ENCODE measurements around the gene MYL6B. TPM values are rescaled to one million over a fixed set of nuclear protein-coding genes. Genes with fewer than 3 reads are reported as not detected.
A peak's percentile ranks its signal among the peaks of the same experiment; 100 is the strongest.

Gene MYL6B
- total and polyA plus RNA-seq, 8 donors, result 32.6 to 193 (median 161) TPM

GRCh38 chr12:56178347-56178746 lies 26.0 kb downstream of the MYL6B start:
- H3K36me3 ChIP-seq, result peaks cover 4 to 100% of the 10 kb centered on the region in 2 donors
- no peaks in the 10 kb centered on the region for H3K4me1 ChIP-seq
- no peak overlapping the region for H3K27ac ChIP-seq
- no peak for TF ChIP-seq CTCF (IDR thresholded peaks at IDR 0.05)
- no peak for ATAC-seq
- intact Hi-C loops (cut with DNase I), result no loop called here
- H3K4me3 ChIP-seq, result no peak overlapping the region
- DNase-seq, result no peak
- H3K27me3 ChIP-seq, result no peaks in the 10 kb centered on the region
- no peaks in the 10 kb centered on the region for H3K9me3 ChIP-seq

- DNase-seq (no peak), ATAC-seq (no peak)
- TF ChIP-seq CTCF (IDR thresholded peaks at IDR 0.05), result no peak
- Histone ChIP-seq H3K4me3 (peak overlapping the region in 1 of 2 donors; percentile 83), H3K27ac (peak overlapping the region in 1 of 2 donors; percentile 11), H3K4me1 (peaks cover 10 to 29% of the 10 kb centered on the region in 2 donors), H3K36me3 (peaks cover 0 to 49% of the 10 kb centered on the region in 2 donors), H3K9me3 (no peaks in the 10 kb centered on the region), H3K27me3 (no peaks in the 10 kb centered on the region)
- intact Hi-C loops (cut with DNase I), result loop anchor here in 1 of 2 donors (5.0 kb wide), 1 partner anchor 65 kb away; no protein-coding TSS in a partner anchor
Measured at GRCh38 chr12:56186957-56187356, 34.6 kb downstream of the MYL6B start.

- Histone ChIP-seq H3K36me3 (peaks cover 0 to 36% of the 10 kb centered on the region in 2 donors), H3K4me1 (peaks cover 10 to 29% of the 10 kb centered on the region in 2 donors), H3K27ac (peak overlapping the region; percentile 80 to 88), H3K9me3 (no peaks in the 10 kb centered on the region), H3K27me3 (no peaks in the 10 kb centered on the region), H3K4me3 (peak overlapping the region; percentile 79 to 83)
- no peak for ATAC-seq
- DNase-seq, result no peak
- intact Hi-C loops (cut with DNase I), result loop anchor here in 1 of 2 donors (5.0 kb wide), 1 partner anchor 66 kb away; no protein-coding TSS in a partner anchor
- TF ChIP-seq CTCF (IDR thresholded peaks at IDR 0.05), result no peak
Measured at GRCh38 chr12:56188131-56188777, 35.9 kb downstream of the MYL6B start.

GRCh38 chr12:56188778-56189098 lies 36.4 kb downstream of the MYL6B start:
- Histone ChIP-seq H3K4me3 (peak overlapping the region; percentile 79 to 83), H3K9me3 (no peaks in the 10 kb centered on the region), H3K27ac (peak overlapping the region; percentile 80 to 88), H3K27me3 (no peaks in the 10 kb centered on the region), H3K4me1 (peaks cover 10 to 29% of the 10 kb centered on the region in 2 donors), H3K36me3 (peaks cover 0 to 31% of the 10 kb centered on the region in 2 donors)
- no peak for TF ChIP-seq CTCF (IDR thresholded peaks at IDR 0.05)
- ATAC-seq (peak; percentile 1), DNase-seq (no peak)
- intact Hi-C loops (cut with DNase I), result loop anchor here in 1 of 2 donors (5.0 kb wide), 1 partner anchor 66 kb away; no protein-coding TSS in a partner anchor

GRCh38 chr12:56189099-56189917 lies 36.9 kb downstream of the MYL6B start, which contains the start of gene SMARCC2:
SMARCC2 (minus strand) TSS chr12:56189483; CDS start chr12:56189461, 22 bp downstream.
- intact Hi-C loops (cut with DNase I), result loop anchor here in 1 of 2 donors (5.0 kb wide), 1 partner anchor 67 kb away; no protein-coding TSS in a partner anchor

More at GRCh38 chr12:56189099-56189917, 36.9 kb downstream of the MYL6B start, which contains the start of gene SMARCC2:
- TF ChIP-seq CTCF (IDR thresholded peaks at IDR 0.05), result peak; percentile 60 to 77
- Histone ChIP-seq H3K4me3 (peak within 1 kb of the TSS; percentile 79 to 83), H3K36me3 (peaks cover 0 to 26% of the 10 kb centered on the region in 2 donors), H3K4me1 (peaks cover 10 to 29% of the 10 kb centered on the region in 2 donors), H3K9me3 (no peaks in the 10 kb centered on the region), H3K27me3 (no peaks in the 10 kb centered on the region), H3K27ac (peak within 1 kb of the TSS; percentile 88 to 94)
- ATAC-seq, result peak; percentile 91
- peak; percentile 80 to 97 (median 90) for DNase-seq

Data from left lung (tissue), 10 donors.